ENCODE results near the gene RSBN1L.
A peak's percentile ranks its signal among the peaks of the same experiment; 100 is the strongest.
"Not testable (repeated sequence)": the region's sequence is repeated elsewhere in the genome, so short reads cannot be mapped to it uniquely, and the experiment has no call there.

RSBN1L gene

DNA sequence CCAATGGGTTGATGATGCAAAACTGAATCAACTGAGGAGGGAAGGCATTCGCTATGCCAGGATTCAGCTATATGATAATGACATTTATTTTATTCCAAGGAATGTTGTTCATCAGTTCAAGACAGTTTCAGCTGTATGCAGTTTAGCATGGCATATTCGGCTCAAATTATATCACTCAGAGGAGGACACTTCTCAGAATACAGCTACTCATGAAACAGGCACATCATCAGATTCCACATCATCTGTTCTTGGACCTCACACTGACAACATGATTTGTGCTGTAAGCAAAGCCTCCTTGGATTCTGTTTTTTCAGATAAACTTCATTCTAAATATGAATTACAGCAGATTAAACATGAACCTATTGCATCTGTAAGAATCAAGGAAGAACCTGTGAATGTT is 82.3 kb downstream of the RSBN1L start:
- DNase-seq: no peak

DNA sequence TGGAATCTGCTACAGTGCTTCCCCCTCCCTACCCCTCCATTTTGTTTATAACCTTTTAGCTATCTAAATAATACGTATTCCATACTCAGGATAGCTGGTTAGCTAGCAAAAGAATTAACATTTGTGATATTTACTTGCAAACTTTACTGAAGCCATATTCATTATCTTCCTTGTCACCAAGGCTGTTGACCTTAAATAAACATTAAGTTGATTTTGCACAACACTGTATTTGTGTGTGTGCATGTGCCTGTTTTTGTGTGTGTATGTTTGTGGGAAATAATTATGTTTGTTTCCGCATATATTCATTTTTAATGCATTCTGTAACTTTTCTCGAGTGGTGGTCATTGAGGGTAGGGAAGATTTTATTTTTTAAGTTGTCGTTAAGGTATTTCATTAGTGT is 86.1 kb downstream of the RSBN1L start:
- DNase-seq: no peak

DNA sequence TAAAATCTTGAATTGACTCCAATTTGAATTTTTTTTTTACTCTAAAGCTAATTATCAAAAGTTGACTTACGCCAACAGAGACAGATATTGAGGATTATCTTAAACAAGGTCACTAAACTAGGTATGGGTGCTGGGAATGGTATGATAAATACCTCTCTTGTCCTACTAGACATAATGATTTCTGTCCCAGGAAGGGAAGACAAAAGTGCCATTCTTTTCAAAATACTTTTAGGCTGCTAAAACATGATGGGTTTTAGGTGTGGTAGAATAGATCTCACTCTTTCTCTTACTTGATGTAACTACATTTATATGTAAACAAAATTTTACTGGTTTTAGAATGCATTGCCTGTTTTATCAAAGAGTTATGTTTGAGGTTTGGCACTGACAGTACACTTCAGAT is 86.9 kb downstream of the RSBN1L start:
- no peak for DNase-seq

DNA sequence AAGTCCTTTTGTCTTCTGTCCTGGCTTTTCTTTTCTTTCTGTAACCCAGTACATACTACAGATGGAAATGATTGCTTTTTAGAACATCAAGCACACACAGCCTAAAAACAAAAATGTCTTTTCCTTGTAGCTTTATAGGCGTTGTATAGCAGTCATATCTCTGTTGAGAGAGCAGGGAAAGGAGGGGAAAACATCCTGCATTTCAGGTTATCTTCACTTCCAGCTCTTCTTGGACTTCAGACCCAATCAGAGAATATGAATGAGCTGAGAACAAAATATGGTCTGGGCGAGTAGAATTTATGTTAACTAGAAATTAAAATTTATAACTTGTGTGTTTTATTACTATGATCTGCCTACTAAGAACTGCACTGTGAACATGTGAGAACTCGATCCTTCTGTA is 87.3 kb downstream of the RSBN1L start:
- no peak for DNase-seq

DNA sequence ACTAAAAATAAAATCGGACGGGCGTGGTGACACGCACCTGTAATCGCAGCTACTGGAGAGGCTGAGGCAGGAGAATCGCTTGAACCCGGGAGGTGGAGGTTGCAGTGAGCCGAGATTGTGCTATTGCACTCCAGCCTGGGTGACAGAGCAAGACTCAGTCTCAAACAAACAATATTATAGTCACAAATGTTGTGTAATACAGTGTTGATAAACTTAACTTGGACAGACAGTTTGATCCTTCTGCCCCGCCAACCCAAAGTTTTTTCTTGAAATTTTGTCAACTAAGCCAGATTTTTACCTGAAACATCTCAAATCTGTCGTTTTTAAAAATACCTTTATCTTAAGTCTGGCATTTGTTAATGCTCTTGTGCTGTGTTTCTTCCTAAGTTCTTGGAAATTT is 88.2 kb downstream of the RSBN1L start:
- DNase-seq: not testable (repeated sequence)

DNA sequence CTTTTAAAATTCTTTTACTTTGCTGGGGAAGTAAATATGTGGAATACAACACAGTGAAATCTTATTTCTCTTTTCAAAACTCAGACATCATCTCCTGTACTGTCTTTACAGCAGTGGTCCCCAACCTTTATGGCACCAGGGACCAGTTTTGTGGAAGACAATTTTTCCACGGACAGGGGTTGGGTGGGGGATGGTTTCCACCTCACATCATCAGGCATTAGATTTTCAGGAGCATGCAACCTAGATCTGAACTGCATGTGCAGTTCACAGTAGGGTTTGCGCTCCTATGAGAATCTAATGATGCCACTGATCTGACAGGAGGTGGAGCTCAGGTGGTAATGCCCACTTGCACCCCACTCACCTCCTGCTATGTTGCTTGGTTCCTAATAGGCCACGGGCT is 89.8 kb downstream of the RSBN1L start:
- no peak for DNase-seq

DNA sequence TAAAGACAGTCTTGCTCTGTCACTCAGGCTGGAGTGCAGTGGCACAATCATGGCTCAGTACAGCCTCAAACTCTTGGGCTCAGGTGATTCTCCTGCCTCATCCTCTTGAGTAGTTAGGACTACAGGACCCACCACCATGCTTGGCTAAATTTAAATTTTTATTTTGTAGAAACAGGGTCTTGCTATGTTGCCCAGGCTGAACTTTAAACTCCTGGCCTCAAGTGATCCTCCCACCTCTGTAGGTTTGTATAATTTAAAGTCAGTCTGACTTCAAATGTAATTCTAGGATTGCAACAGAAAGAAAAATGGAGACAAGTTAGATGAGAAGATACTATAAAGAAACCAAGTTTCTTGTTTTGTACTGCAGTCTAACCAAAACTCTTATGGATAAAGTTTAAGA is 90.5 kb downstream of the RSBN1L start:
- no peak for DNase-seq

DNA sequence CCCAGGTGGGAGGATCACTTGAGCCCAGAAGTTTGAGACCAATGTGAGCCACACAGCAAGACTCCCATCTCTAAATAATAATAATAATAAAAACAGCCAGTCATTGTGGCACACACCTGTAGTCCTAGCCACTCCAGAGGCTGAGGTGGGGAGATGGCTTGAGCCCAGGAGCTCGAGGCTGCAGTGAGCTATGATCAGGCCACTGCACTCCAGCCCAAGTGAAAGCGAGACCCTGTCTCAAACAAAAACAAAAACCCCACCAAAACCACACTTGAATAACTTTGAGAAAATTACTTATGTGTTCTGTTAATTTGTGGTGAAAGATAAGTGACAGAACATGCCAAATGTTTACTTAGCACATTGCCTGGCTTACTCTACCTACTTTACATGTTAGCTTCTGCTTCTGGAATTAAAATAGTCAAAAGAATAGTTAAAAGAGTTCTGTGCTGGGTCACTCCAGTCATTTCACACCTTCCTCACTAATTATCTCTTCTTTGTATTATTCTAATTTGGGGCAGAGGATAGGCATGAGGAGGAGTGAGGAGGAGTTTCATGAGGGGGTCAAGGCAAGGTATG is 92.2 kb downstream of the RSBN1L start:
- DNase-seq: no peak

DNA sequence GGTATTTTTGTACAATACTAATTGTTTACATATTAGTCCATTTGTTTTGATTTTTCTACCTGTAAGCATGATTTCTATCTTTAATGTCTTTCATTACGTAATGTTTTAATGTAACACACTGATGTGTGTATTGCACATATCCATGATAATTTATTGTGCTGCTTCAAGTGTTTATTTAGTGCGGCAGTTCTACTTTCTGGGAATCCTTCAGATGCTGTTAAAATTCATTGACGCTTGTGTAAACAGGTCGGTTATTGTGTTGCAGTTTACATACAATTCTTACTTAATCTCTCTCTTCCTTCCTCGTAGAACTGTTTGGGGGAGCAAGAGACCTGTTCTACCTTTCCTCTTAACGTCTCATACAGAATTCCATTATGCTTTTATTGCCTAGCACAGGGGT is 95.1 kb downstream of the RSBN1L start:
- no peak for DNase-seq

DNA sequence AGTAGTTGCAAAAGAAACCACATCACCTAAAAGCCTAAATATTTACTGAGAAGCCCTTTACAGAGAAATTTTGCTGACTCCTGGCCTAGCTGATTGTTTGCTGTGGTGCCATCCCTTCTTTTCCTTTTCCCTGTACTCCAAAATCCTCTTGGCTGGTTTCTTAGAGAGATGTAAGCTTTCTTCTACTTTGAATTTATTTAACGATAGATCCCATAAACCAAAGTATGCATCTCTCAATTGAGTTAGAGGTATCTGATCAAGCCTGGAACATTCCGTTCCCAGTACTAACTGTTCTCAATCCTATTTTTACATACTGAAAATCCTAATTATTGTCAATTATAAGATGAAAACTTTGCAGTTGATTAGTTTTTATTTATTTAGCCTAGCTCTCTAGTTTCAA is 95.7 kb downstream of the RSBN1L start:
- no peak for DNase-seq

DNA sequence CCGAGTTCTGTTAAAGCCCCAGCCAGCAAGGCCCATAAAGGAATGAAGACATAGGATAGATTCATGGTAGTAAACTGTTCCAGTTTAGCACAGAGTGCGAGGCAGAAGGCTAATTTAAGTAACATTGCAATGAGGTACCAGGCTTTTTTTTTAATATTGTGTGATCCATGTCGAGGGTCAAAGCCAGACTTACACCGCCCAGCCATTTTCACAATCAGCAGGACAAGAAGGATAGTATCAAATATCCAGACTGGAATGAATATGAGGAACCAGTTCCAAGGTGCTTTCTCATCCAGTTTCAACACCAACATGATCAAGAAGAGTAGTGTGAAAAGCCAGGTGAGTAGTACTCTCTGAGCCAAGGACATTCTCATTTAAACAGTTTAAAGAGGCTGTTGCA is 97.7 kb downstream of the RSBN1L start:
- no peak for DNase-seq

DNA sequence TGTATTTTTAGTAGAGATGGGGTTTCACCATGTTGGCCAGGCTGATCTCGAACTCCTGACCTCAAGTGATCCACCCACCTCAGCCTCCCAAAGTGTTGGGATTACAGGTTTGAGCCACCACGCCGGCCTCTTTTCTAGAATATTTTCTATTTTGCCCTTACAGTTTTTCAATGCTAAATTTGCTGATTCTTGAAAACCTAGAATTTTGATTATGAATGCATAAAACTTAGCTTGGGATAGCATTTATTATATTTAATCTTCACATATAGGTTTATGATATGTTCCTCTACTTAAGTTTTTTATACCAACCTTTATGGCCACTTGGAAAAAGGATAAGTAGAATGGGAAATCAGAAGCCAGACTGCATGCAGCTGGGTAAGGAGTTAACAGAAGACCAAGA is 99.8 kb downstream of the RSBN1L start:
- DNase-seq: no peak

DNA sequence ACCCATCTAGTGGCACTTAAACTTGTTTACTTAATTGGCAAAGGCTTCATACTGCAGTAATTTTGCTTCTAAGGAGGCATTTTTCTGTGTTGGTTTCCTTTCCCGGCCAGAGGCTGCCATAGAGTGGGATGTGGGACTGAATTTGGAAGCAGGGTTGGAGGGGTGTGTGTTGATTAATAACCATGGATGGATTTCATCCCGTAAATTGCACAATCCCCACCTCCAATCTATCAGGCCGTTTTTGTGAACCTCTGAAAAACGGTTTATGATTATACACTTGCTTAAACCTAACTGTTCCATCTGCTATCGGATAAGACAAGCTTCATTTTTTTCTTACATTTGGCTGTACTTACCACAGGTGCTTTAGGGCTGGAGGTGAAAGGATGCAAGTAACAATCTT is 100.7 kb downstream of the RSBN1L start:
- no peak for DNase-seq

DNA sequence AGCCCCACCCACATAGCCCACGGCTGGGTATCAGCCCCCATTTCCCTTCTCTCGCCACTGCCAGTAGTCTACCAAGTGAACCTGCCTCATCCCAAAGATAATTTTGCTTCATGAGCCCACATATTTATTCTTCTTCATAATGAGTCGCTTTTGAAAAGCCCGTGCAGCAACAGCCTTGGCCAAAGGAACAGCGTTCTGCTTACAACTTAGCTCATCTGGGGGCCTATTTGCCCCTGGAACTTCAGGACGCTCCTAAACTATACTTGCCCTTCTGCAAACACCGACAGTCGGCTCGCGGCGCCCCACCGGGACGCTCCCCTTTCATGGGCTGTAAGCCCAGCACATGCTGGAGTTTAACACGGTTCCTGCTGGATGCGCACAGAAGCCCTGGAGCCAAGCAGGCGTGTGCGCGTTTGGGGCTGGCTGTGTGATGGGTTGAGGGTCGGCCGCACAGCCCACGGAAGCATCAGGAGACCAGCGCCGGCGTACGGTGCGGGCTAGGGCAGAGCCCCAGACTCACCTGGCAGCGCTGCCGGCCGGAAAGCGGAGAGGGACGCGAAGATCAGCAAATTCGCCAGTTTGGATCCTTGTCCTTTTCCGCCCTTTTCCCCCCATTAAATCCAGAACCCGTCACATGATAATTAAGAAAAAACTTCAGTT is 101.6 kb downstream of the RSBN1L start:
- no peak for DNase-seq

DNA sequence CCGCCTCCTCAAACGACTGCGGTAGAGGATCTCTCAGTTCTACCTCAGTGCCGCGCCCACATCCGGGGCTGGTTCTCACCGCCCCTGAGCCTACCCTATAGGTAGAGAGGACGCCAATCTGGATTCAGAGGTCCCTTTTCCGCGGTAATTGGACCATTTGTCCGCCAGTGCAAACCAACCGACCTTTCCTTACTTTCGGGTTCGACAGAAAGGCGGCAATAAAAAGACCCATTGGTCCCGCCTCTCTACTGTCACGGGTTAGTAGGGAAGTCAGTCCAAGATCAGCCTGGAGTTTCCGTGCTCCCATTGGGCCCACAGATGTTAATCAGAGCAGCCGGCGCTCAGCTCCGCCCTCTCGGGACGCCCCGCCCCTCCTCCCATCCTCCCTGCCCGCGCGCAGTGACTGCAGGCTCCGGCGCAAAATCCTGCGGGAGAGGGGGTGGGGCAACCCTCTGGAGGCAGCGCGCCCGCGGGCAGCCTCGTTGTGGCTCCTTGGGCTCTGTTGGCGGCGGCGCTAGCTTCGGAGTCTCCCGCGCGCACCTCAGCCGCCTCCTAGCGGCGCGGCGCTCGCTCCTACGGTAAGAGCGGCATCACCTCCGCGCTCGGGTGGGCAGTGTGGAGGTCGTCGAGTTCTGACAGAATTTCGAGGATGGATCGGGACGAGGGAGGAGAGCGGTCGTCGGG is 102.3 kb downstream of the RSBN1L start, which contains the start of the genes PHTF2 and TMEM60:
TSS of gene PHTF2 (plus strand) at position 380 of the 684 bp plus-strand sequence.
TSS of gene TMEM60 (minus strand) at position 41 of the 684 bp plus-strand sequence. CDS start 4,061 bp downstream, outside the sequence.
- peak; percentile 95 for DNase-seq

DNA sequence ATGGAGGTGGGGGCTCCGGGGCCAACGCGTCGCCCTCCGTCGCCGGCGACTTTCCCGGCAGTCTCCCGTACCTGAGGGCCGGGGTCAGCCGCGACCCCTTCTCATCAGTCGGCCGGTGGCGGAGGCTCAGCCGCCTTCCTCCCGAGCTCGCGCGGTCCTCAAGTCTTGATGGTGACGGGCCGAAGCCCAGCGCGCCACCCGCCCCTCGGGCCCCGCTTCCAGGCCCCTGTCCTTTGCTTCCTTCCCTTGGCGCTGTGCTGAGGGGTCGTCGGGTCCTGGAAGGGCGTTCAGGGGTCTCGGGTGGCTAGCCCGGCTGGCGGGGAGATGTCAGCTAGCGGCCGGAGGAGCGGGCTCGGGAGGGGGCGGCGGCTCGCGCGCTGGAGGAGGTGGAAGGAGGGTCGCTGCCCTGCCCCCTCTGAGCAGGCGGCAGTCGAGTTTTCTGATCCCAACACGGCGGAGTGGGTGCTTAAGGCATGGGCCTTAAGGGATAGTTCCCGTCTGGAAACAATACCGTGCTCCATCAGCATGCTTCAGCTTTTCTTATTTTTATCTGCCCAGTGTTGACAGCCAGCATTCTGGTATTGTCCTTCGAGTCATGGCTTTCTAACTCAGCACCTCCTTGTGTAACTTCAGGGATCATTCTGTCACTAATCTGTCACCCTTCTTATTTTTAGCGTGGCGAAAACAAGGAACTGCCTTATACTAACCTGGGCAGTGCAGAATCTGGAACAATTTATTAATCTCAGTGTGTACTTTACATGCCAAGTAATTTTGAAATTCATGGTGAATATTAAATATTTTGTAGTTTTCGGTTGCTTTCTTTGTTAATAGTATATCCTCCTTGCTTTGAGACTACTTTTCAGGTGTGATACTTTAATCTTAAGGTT is 103.1 kb downstream of the RSBN1L start:
- DNase-seq: no peak

DNA sequence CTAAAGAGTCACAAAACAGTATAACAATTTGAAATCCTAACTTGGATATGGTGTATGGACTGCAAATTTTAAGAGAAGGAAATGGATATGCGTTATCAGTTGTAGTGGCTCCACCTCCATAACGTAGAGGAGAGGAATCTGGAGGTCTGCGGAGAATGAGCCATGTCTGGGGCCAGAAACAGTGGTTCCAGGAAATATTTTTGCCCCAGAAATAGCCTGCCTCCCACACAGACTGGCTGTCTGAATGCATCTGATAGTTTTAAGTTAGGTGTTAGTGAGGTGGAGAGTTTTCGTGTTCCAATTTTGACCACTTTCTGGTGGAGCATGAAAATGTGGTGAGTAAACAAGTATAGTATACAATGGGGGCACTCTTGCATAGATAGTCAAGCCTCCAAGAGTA is 103.9 kb downstream of the RSBN1L start:
- no peak for DNase-seq

DNA sequence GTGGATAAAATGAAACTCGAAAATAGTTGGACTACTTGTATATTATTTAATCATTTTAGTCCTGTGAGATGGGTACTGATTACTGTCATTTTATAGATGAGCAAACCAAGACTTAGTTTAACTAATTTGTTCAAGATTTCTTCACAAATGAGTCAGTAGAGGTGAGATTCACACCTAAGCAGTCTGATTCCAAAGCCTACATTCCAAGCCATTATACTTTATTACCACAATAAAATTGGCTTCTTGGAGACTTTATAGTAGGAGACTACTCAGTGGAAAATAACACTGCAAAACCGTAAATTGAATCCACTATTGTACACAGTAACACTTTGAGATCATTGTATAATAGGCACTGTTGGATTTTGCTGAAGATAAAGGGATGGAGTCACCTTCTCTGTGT is 104.5 kb downstream of the RSBN1L start:
- no peak for DNase-seq

DNA sequence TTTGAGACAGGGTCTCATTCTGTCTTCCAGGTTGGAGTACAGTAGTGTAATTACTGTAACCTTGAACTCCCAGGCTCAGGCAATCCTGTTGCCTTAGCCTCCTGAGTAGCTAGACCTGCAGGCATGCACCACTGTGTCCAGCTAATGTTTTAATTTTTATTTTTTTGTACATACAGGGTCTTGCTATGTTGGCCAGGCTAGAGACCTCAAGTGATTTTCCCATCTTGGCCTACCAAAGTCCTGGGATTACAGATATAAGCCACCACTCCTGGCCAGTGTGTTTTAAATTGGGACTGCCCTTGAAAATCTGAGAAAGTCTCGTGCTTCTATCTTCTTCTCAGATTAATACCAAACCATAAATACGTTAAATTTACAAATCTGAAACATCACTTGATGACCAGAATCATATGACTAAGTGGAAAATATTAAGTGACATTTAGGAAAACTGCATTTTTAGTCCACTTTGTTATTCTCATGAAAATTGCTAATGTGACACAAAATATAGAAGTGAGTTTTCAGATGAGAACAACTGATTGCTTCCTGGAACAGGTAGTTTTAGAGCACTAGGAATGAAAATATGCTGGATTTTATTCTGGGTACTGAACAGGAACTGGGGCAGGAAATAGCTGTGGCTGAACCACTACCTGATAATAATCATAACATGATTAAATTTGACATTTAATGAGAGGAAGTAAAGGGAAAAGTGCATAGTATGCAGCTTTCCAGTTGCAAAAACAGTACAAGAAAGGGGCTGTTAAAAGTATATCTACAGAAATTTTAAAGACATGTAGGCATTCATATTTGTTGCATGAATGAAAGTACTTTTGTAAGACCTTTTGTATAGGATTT is 106.5 kb downstream of the RSBN1L start:
- DNase-seq: no peak

DNA sequence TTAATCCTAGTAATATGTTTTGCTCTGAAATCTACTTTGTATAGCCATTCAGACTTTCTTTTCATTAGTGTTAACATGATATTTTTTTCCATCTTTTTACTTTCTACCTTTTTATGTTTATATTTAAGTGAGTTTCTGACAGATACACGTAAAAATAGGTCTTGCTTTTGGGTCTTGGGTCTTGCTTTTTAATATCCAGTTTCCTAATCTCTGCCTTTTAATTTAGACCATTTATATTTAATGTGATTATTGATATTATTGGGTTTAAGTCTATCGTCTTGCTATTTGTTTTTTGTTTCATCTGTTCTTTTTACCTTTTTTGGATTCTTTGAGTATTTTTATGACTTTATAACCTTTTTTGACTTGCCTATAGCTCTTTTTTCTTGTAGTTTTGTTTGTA is 110.2 kb downstream of the RSBN1L start:
- no peak for DNase-seq

DNA sequence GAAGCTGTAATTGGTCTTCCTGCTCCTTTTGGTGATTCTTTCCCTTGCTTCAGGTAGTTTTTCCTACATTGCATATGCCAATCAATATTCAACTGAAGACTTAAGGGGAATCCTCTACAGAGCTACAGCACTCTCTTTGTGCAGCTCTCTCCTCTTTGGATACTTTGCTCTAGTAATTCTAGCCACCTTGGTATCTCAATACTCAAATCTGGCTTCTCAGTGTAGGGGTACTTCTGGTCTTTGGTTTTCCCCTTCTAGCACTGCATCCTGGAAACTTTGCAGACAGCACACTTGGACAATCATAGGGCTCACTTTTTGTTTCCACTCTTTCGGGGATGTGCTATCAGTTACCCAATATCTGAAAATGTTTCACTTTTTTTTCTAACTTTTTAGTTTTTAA is 112.3 kb downstream of the RSBN1L start:
- DNase-seq: no peak

DNA sequence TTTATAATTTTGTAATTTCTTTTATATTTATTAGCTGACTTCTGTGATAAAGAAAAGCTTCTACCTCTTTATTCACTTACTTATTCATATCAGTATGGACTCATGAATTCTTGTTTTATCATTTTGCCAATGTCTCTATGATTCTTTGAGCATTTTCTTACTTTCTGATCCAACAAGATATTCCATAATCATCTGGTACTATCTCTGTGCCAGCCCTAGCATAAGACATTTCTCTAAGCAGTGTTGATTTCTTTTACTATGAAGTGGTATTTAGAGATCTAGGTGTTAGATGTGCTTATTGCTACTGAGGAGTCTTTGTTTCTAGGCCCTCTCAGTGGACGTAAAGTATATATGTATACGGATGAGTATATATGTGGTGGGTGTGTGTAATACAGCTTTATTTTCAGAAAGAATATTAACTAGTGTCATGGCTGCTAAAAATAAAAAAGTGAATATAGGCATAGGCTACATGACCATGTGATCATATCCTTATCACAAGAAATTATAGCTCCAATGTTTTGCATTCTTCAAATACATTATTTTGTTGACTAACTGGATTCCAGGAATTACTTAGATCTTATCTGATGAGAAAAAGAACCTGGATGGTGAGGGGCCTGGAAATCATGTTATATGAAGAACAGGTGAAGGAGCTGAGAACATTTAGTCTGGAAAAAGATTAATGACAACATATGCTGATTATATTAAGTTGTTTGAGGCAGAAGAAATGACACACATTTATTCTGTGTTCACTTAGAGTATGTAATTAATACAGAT is 115.4 kb downstream of the RSBN1L start:
- no peak for DNase-seq
